NCI-H187 (cell line): ENCODE data around the gene MAP3K14.
"Not testable (repeated sequence)": the region's sequence is repeated elsewhere in the genome, so short reads cannot be mapped to it uniquely, and the experiment has no call there.

Source experiments
- DNase-seq, 2 experiments: peaks; one replicate each; lab custom pipeline; 2025; lab: John Stamatoyannopoulos, UW

The MAP3K14 gene

GRCh38 chr17:45315648-45316433, 979 bp downstream of the MAP3K14 start:
- no peak for DNase-seq

- no peak for DNase-seq
These were observed 1.8 kb downstream of the MAP3K14 start for GRCh38 chr17:45314741-45315647.

GRCh38 chr17:45313996-45314740, 2.7 kb downstream of the MAP3K14 start:
- DNase-seq = no peak

GRCh38 chr17:45313421-45313771, 3.4 kb downstream of the MAP3K14 start:
- DNase-seq = no peak

- no peak for DNase-seq
These were observed 4.1 kb downstream of the MAP3K14 start for GRCh38 chr17:45312477-45313420.

- no peak for DNase-seq
These were observed 4.9 kb downstream of the MAP3K14 start for GRCh38 chr17:45311760-45312476.

GRCh38 chr17:45311401-45311759, 5.4 kb downstream of the MAP3K14 start:
- DNase-seq = no peak

GRCh38 chr17:45310380-45311324, 6.2 kb downstream of the MAP3K14 start:
- DNase-seq = no peak

- DNase-seq = no peak
These were observed 7.4 kb downstream of the MAP3K14 start for GRCh38 chr17:45309400-45309799.

- DNase-seq = no peak
These were observed 8.0 kb downstream of the MAP3K14 start for GRCh38 chr17:45308840-45309239.

GRCh38 chr17:45308016-45308365, 8.8 kb downstream of the MAP3K14 start:
- no peak for DNase-seq

GRCh38 chr17:45307290-45308015, 9.4 kb downstream of the MAP3K14 start:
- DNase-seq = no peak

- DNase-seq = no peak
These were observed 10.2 kb downstream of the MAP3K14 start for GRCh38 chr17:45306623-45307022.

GRCh38 chr17:45306094-45306493, 10.7 kb downstream of the MAP3K14 start:
- DNase-seq = no peak

- no peak for DNase-seq
These were observed 11.2 kb downstream of the MAP3K14 start for GRCh38 chr17:45305530-45306087.

- DNase-seq = no peak
These were observed 14.1 kb downstream of the MAP3K14 start for GRCh38 chr17:45302649-45303173.

GRCh38 chr17:45302220-45302619, 14.6 kb downstream of the MAP3K14 start:
- not testable (repeated sequence) for DNase-seq

GRCh38 chr17:45301674-45302073, 15.1 kb downstream of the MAP3K14 start:
- DNase-seq = no peak
